Activated CD4-positive, alpha-beta T cell treated with anti-CD3 and anti-CD28 coated beads, Interleukin-10, Interleukin-2, amounts not matched to agents 100 ng/mL and 50 ng/mL, durations not matched to agents 16 hours and 8 hours (primary cell): ENCODE results near the gene STAT5A.
"Not testable (repeated sequence)": the region's sequence is repeated elsewhere in the genome, so short reads cannot be mapped to it uniquely, and the experiment has no call there.

Experiments
- DNase-seq: peaks from one replicate; pipeline ENCODE4 v3.0.0-alpha.2; 2020

STAT5A gene

GRCh38 chr17:42338427-42338985 lies 50.2 kb downstream of the STAT5A start:
- no peak for DNase-seq

GRCh38 chr17:42339221-42339620 lies 50.9 kb downstream of the STAT5A start:
- DNase-seq, result no peak

GRCh38 chr17:42340691-42341127 lies 52.4 kb downstream of the STAT5A start:
- peak; percentile 70 for DNase-seq

GRCh38 chr17:42341568-42341967 lies 53.3 kb downstream of the STAT5A start:
- no peak for DNase-seq

- DNase-seq, result peak; percentile 84
Measured at GRCh38 chr17:42342242-42343008, 54.1 kb downstream of the STAT5A start.

GRCh38 chr17:42345396-42346073 lies 57.2 kb downstream of the STAT5A start:
- no peak for DNase-seq

GRCh38 chr17:42346481-42346880 lies 58.2 kb downstream of the STAT5A start:
- DNase-seq, result no peak

GRCh38 chr17:42347198-42347597 lies 58.9 kb downstream of the STAT5A start:
- DNase-seq, result no peak

- no peak for DNase-seq
Measured at GRCh38 chr17:42347606-42348005, 59.3 kb downstream of the STAT5A start.

GRCh38 chr17:42348104-42348503 lies 59.8 kb downstream of the STAT5A start:
- DNase-seq, result no peak

GRCh38 chr17:42354956-42355843 lies 66.9 kb downstream of the STAT5A start:
- DNase-seq, result no peak

- no peak for DNase-seq
Measured at GRCh38 chr17:42358434-42358833, 70.1 kb downstream of the STAT5A start.

GRCh38 chr17:42359133-42359532 lies 70.8 kb downstream of the STAT5A start:
- no peak for DNase-seq

- DNase-seq, result not testable (repeated sequence)
Measured at GRCh38 chr17:42360388-42360787, 72.1 kb downstream of the STAT5A start.
